GM19239 (cell line): Measurements from ENCODE around the gene GDF11.

Experiments used
- DNase-seq: peaks from one replicate; pipeline ENCODE4 v3.0.0; 2011; ENCODE audit warnings: low spot score; ENCODE audit not compliant: insufficient read length
- FAIRE-seq: peaks from 2 replicates; lab custom pipeline; 2011; peaks lifted over from hg19 to GRCh38; lab: Jason Lieb, UNC

The GDF11 gene

GRCh38 chr12:55706568-55707218, 36.2 kb upstream of the GDF11 start:
- DNase-seq (no peak), FAIRE-seq (no peak)

GRCh38 chr12:55707219-55707671, 35.7 kb upstream of the GDF11 start:
- DNase-seq (no peak), FAIRE-seq (no peak)

- DNase-seq (peak; percentile 57), FAIRE-seq (no peak)
Measured at GRCh38 chr12:55707841-55708694, 34.9 kb upstream of the GDF11 start, which contains the start of gene ITGA7. ITGA7 (minus strand) TSS chr12:55707904; CDS start chr12:55707682, 222 bp downstream.

GRCh38 chr12:55708695-55709233, 34.2 kb upstream of the GDF11 start:
- DNase-seq (no peak), FAIRE-seq (no peak)

GRCh38 chr12:55711786-55712553, 31.0 kb upstream of the GDF11 start:
- FAIRE-seq (no peak), DNase-seq (no peak)

GRCh38 chr12:55712700-55713415, 30.1 kb upstream of the GDF11 start:
- no peak for DNase-seq

GRCh38 chr12:55713721-55714120, 29.2 kb upstream of the GDF11 start:
- no peak for DNase-seq
- FAIRE-seq, result no peak

More at GRCh38 chr12:55712700-55713415, 30.1 kb upstream of the GDF11 start:
- FAIRE-seq, result no peak

GRCh38 chr12:55715169-55715764, 27.7 kb upstream of the GDF11 start:
- DNase-seq (no peak), FAIRE-seq (no peak)

GRCh38 chr12:55715833-55716581, 26.9 kb upstream of the GDF11 start, which contains the start of gene BLOC1S1:
BLOC1S1 (plus strand) TSS chr12:55716046; CDS start chr12:55716052, 6 bp downstream.
- DNase-seq (peak; percentile 94), FAIRE-seq (peak; percentile 94)

- DNase-seq (no peak), FAIRE-seq (no peak)
Measured at GRCh38 chr12:55716582-55716957, 26.4 kb upstream of the GDF11 start.

- DNase-seq (no peak), FAIRE-seq (no peak)
Measured at GRCh38 chr12:55717011-55718007, 25.6 kb upstream of the GDF11 start.

GRCh38 chr12:55718015-55718414, 24.9 kb upstream of the GDF11 start:
- no peak for FAIRE-seq
- no peak for DNase-seq

GRCh38 chr12:55718624-55719275, 24.2 kb upstream of the GDF11 start:
- FAIRE-seq, result no peak
- no peak for DNase-seq

- DNase-seq (no peak), FAIRE-seq (no peak)
Measured at GRCh38 chr12:55719371-55719770, 23.6 kb upstream of the GDF11 start.

- FAIRE-seq (no peak), DNase-seq (no peak)
Measured at GRCh38 chr12:55720071-55720564, 22.8 kb upstream of the GDF11 start, which contains the start of gene RDH5. RDH5 (plus strand) TSS chr12:55720393; CDS start chr12:55721185, 792 bp downstream.

- FAIRE-seq, result no peak
- DNase-seq, result no peak
Measured at GRCh38 chr12:55720894-55721444, 22.0 kb upstream of the GDF11 start.
